ENCODE data around the gene HDGFL1. TPM values are rescaled to one million over a fixed set of nuclear protein-coding genes. Genes with fewer than 3 reads are reported as not detected.

The HDGFL1 gene
- total RNA-seq, 1 experiment from 2014 or later = not detected

DNA sequence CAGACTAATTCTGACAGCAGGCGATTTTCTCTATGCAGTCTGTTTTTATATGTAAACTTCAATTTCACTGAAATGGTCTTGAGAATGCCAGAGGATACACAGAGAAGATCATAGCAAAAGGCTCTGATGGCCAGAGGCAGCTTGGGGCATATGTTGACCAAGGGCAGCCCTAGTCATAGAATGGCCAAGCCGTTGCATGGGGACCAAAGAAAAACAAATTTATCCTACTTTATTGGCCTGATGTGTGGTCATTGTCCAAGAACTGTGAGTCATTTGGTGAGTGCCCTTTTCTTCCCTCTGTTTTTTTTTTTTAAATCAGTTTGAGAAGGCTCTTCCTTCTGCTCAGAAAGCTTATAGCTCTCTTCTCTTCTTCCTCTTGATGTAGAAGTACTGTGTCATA lies 5.8 kb downstream of the HDGFL1 start:
- no peaks in the 10 kb centered on the region for H3K27me3 ChIP-seq
- H3K4me1 ChIP-seq = no peaks in the 10 kb centered on the region
- H3K36me3 ChIP-seq = no peaks in the 10 kb centered on the region
- DNase-seq = no peak
- no peak overlapping the region for H3K27ac ChIP-seq
- H3K9me3 ChIP-seq (replicated peaks) = no peaks in the 10 kb centered on the region; the same call in 1 of the 2 replicates
- no peak overlapping the region for H3K4me3 ChIP-seq

GRCh38 chr6:22579439-22579838 lies 10.1 kb downstream of the HDGFL1 start:
- no peaks in the 10 kb centered on the region for H3K4me1 ChIP-seq
- H3K36me3 ChIP-seq = no peaks in the 10 kb centered on the region
- DNase-seq = no peak
- H3K9me3 ChIP-seq (replicated peaks) = no peaks in the 10 kb centered on the region
- H3K27me3 ChIP-seq = no peaks in the 10 kb centered on the region
- H3K27ac ChIP-seq = no peak overlapping the region
- H3K4me3 ChIP-seq = no peak overlapping the region

DNA sequence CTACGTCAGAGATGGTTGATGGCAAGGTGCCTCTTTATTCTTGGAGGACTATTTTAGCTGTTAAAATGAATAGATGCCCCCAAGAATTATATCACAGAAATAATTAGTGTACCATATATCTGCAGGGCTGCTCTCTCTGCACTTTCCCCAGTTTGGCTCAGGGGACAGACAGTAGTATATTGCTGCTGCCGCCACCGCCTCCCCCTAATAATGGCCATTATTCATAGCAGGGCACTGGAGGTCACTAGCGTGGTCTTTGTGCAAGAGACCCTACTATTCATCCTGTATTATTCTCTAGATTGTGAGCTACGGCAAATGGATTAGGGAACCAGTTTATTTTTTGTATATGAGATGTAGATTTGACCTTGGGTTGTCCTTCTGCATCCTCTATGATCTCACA lies 11.0 kb downstream of the HDGFL1 start:
- Histone ChIP-seq H3K36me3 (no peaks in the 10 kb centered on the region), H3K27me3 (no peaks in the 10 kb centered on the region), H3K4me1 (no peaks in the 10 kb centered on the region), H3K27ac (no peak overlapping the region), H3K9me3 (replicated peaks) (no peaks in the 10 kb centered on the region), H3K4me3 (no peak overlapping the region)
- no peak for DNase-seq

- H3K4me3 ChIP-seq = no peak overlapping the region
- H3K36me3 ChIP-seq = no peaks in the 10 kb centered on the region
- DNase-seq = no peak
- no peak overlapping the region for H3K27ac ChIP-seq
- H3K9me3 ChIP-seq (replicated peaks) = no peaks in the 10 kb centered on the region
- H3K27me3 ChIP-seq = no peaks in the 10 kb centered on the region
- no peaks in the 10 kb centered on the region for H3K4me1 ChIP-seq
Observed at GRCh38 chr6:22582417-22583205, 13.2 kb downstream of the HDGFL1 start.

GRCh38 chr6:22583230-22583629 lies 13.9 kb downstream of the HDGFL1 start:
- Histone ChIP-seq H3K36me3 (no peaks in the 10 kb centered on the region), H3K27ac (no peak overlapping the region), H3K4me3 (no peak overlapping the region), H3K9me3 (replicated peaks) (no peaks in the 10 kb centered on the region), H3K27me3 (no peaks in the 10 kb centered on the region), H3K4me1 (no peaks in the 10 kb centered on the region)
- no peak for DNase-seq

DNA sequence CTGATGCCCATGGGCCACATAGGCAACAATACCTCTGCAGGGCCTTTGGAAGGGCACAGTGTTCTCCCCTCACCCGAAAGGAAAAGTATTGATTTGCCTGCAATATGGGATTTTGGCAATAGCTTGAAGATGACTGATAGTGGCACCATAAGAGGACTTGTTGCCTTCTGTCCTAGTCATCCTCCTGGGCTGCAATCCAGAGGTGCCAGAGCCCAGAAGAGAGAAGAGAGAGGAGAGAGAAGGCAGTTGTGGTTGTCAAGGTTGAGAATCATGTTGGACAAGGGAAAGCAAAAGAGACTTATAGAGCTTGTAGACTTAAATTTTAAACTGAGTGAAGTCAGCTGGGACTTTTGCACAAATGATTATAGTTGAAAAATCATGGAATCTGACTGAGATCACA lies 14.6 kb downstream of the HDGFL1 start:
- H3K27ac ChIP-seq = no peak overlapping the region
- no peak for DNase-seq
- H3K36me3 ChIP-seq = no peaks in the 10 kb centered on the region
- no peaks in the 10 kb centered on the region for H3K4me1 ChIP-seq
- H3K27me3 ChIP-seq = no peaks in the 10 kb centered on the region
- no peak overlapping the region for H3K4me3 ChIP-seq
- H3K9me3 ChIP-seq (replicated peaks) = no peaks in the 10 kb centered on the region

- H3K36me3 ChIP-seq = no peaks in the 10 kb centered on the region
- H3K4me1 ChIP-seq = no peaks in the 10 kb centered on the region
Observed at GRCh38 chr6:22589118-22589517, 19.8 kb downstream of the HDGFL1 start.

DNA sequence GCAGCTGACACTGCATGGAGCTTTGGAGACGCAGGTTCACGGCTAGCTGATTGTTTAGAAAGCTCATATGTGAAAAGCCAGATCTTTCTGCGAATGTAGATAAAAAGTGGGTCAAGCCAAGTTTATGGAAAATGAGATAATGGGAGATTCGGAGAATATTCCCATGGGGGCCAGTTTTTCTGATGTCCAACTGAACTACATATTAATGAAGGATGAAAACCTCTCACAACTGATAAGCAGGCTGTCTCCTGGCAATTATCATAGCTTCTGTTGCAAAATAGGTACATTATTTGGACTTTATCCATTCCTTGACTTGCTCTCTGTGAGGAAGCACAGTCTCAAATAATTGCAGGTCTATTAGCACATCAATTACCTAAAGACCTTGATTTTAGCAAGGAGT lies 21.1 kb downstream of the HDGFL1 start:
- Histone ChIP-seq H3K9me3 (replicated peaks) (no peaks in the 10 kb centered on the region), H3K27ac (no peak overlapping the region), H3K4me3 (no peak overlapping the region), H3K36me3 (no peaks in the 10 kb centered on the region), H3K4me1 (no peaks in the 10 kb centered on the region), H3K27me3 (no peaks in the 10 kb centered on the region)
- DNase-seq = no peak

More at GRCh38 chr6:22589118-22589517, 19.8 kb downstream of the HDGFL1 start:
- Histone ChIP-seq H3K27me3 (no peaks in the 10 kb centered on the region), H3K27ac (no peak overlapping the region), H3K4me3 (no peak overlapping the region), H3K9me3 (replicated peaks) (no peaks in the 10 kb centered on the region)
- no peak for DNase-seq

DNA sequence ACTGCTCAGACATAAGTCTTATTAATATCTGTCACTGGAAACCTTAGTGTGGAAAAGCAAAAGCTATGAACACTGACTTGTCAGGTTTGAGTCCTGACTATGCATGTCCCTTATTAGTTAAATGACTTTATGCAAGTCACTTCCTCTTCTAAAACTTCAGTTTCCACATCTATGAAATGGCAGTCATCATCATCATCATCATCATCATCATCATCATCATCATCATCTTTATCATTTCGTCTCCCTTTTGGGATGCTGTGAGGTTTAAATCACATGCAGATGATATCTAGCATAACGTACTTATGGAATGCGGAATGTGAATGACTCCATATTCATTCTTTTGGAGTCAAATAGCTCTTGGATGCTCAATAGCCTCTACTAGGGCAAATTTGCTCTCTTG lies 24.5 kb downstream of the HDGFL1 start:
- H3K36me3 ChIP-seq = no peaks in the 10 kb centered on the region
- H3K9me3 ChIP-seq (replicated peaks) = no peaks in the 10 kb centered on the region
- no peak for DNase-seq
- no peak overlapping the region for H3K27ac ChIP-seq
- H3K4me3 ChIP-seq = no peak overlapping the region
- H3K4me1 ChIP-seq = no peaks in the 10 kb centered on the region
- no peaks in the 10 kb centered on the region for H3K27me3 ChIP-seq

GRCh38 chr6:22596011-22596410 lies 26.6 kb downstream of the HDGFL1 start:
- Histone ChIP-seq H3K27me3 (no peaks in the 10 kb centered on the region), H3K4me3 (no peak overlapping the region), H3K36me3 (no peaks in the 10 kb centered on the region), H3K27ac (no peak overlapping the region), H3K4me1 (no peaks in the 10 kb centered on the region), H3K9me3 (replicated peaks) (no peaks in the 10 kb centered on the region)
- no peak for DNase-seq

- no peak for DNase-seq
- H3K4me1 ChIP-seq = no peaks in the 10 kb centered on the region
- H3K4me3 ChIP-seq = no peak overlapping the region
- no peaks in the 10 kb centered on the region for H3K9me3 ChIP-seq (replicated peaks)
- no peaks in the 10 kb centered on the region for H3K27me3 ChIP-seq
- H3K27ac ChIP-seq = no peak overlapping the region
- no peaks in the 10 kb centered on the region for H3K36me3 ChIP-seq
Observed at GRCh38 chr6:22598339-22598738, 29.0 kb downstream of the HDGFL1 start.

GRCh38 chr6:22600059-22600458 lies 30.7 kb downstream of the HDGFL1 start:
- Histone ChIP-seq H3K4me1 (no peaks in the 10 kb centered on the region), H3K9me3 (replicated peaks) (no peaks in the 10 kb centered on the region), H3K27ac (no peak overlapping the region), H3K4me3 (no peak overlapping the region), H3K27me3 (no peaks in the 10 kb centered on the region), H3K36me3 (no peaks in the 10 kb centered on the region)
- DNase-seq = no peak

DNA sequence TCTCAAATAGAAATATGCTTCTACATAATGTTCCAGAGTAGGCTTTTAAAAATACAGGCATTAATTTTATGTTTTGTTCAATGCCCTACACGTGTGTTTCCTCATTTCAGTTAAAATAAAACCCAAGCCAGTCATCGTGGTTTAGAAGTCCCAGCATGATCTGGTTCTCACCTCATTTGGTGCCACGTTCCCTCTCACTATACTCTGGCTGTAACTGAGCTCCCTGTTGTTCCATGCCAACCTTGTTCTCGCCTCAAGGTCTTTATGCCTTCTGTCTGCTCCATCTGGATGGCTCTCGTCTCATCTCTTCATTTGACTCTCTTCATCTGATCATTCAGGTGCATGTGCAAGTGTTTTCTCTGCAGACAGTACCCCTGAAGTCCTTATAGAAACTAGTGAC lies 32.6 kb downstream of the HDGFL1 start:
- H3K4me1 ChIP-seq = no peaks in the 10 kb centered on the region
- no peak overlapping the region for H3K4me3 ChIP-seq
- H3K9me3 ChIP-seq (replicated peaks) = no peaks in the 10 kb centered on the region
- H3K36me3 ChIP-seq = no peaks in the 10 kb centered on the region
- no peaks in the 10 kb centered on the region for H3K27me3 ChIP-seq
- DNase-seq = no peak
- H3K27ac ChIP-seq = no peak overlapping the region

- Histone ChIP-seq H3K4me1 (no peaks in the 10 kb centered on the region), H3K9me3 (replicated peaks) (no peaks in the 10 kb centered on the region), H3K36me3 (no peaks in the 10 kb centered on the region), H3K4me3 (no peak overlapping the region), H3K27me3 (no peaks in the 10 kb centered on the region), H3K27ac (no peak overlapping the region)
- DNase-seq = no peak
Observed at GRCh38 chr6:22605736-22606135, 36.4 kb downstream of the HDGFL1 start.

GRCh38 chr6:22610127-22610526 lies 40.8 kb downstream of the HDGFL1 start:
- no peaks in the 10 kb centered on the region for H3K27me3 ChIP-seq
- no peaks in the 10 kb centered on the region for H3K9me3 ChIP-seq (replicated peaks)
- H3K36me3 ChIP-seq = no peaks in the 10 kb centered on the region
- no peak for DNase-seq
- no peak overlapping the region for H3K27ac ChIP-seq
- H3K4me1 ChIP-seq = peaks cover 13% of the 10 kb centered on the region
- no peak overlapping the region for H3K4me3 ChIP-seq

GRCh38 chr6:22612236-22612635 lies 42.9 kb downstream of the HDGFL1 start:
- Histone ChIP-seq H3K4me1 (peaks cover 13% of the 10 kb centered on the region), H3K36me3 (no peaks in the 10 kb centered on the region), H3K4me3 (no peak overlapping the region), H3K27me3 (no peaks in the 10 kb centered on the region), H3K27ac (no peak overlapping the region), H3K9me3 (replicated peaks) (no peaks in the 10 kb centered on the region)
- no peak for DNase-seq

All from SJCRH30 (cell line).